HG03103 (cell line): Measurements from ENCODE around the gene RGPD6.
"Not testable (repeated sequence)": the region's sequence is repeated elsewhere in the genome, so short reads cannot be mapped to it uniquely, and the experiment has no call there.

Experiments used
- ATAC-seq: cut with Tn5 transposase; IDR thresholded peaks from one replicate; pipeline ENCODE4 v1.9.1; 2021; ENCODE audit warnings: low read depth; ENCODE audit not compliant: unreplicated experiment

RGPD6 gene

GRCh38 chr2:110576763-110577416 is at the start of gene RGPD6:
RGPD6 (minus strand) TSS chr2:110577222; CDS start chr2:110577024, 198 bp downstream.
- peak; percentile 93 for ATAC-seq

DNA sequence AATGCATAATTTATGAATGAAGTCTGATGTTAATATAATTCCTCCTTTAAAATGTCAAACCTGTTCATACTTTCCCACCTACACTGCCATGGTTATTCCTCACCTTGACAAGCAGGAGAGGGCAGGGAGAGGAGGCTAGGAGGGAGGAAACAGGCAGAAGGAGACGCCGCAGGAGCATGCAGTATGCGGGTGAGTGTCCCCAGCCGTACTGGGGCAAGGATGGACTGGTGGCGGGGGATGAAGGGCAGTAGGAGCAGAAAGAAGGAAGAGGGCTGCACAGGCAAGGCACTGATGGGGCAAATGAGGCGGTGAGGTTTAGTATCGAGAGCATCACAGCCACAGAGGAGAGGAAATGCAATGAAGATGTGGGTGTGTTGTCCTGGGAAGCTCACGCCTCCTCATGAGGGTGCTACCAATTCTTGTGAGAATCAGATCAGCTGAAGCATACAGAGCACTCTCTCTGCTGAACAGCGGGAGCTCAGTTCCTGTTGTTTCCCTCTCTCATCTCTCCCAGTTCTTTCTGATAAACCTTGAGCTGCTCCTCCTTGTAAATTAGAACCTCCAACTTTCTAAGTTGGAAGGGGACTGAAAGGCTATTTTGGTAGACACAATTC is 42.4 kb upstream of the RGPD6 start:
- ATAC-seq, result not testable (repeated sequence)

- not testable (repeated sequence) for ATAC-seq
Measured at GRCh38 chr2:110613927-110614326, 36.9 kb upstream of the RGPD6 start.

- not testable (repeated sequence) for ATAC-seq
Measured at GRCh38 chr2:110610613-110611250, 33.7 kb upstream of the RGPD6 start.

- ATAC-seq, result not testable (repeated sequence)
Measured at GRCh38 chr2:110609843-110610612, 33.0 kb upstream of the RGPD6 start.

GRCh38 chr2:110608788-110609502 is 31.9 kb upstream of the RGPD6 start:
- not testable (repeated sequence) for ATAC-seq

- not testable (repeated sequence) for ATAC-seq
Measured at GRCh38 chr2:110605057-110605456, 28.0 kb upstream of the RGPD6 start.

- not testable (repeated sequence) for ATAC-seq
Measured at GRCh38 chr2:110603917-110604591, 27.0 kb upstream of the RGPD6 start.

DNA sequence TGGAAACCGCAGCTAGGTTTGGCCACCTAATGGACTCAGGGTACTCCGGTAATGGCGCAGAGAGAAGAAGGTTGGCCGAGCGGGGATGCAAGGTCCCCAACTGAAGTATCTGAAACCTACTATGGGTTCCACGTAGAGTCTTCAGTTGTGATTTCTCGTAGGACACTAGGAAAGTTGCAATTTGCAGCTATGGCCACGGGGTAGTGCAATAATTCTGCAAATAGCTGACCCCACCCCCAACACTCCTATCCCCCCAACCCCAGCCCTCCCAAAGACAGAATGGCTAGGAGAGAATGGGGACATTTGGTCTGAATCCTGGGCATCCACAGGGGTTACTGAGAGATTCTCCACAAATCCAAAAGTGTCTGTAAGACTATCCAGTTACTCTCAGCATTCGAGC is 25.1 kb upstream of the RGPD6 start:
- not testable (repeated sequence) for ATAC-seq

DNA sequence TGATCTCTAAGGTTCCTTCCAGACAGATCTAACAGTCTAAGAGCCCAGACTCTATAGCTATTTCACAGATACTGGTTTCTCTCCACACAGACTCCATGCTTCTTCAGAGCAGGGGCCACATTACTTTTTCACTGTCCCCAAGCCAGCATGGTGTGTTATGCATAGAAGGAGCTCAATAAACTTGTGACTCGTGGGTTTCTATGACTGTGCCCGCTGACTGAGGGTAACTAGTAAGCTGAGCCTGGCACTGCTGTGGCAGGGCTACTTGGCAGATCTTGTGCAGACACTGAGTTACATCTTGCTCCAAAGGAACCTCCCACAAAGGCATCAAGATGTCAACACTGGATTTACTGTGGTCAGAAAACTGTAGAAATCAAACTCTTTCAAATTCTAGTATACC is 15.0 kb upstream of the RGPD6 start:
- not testable (repeated sequence) for ATAC-seq

DNA sequence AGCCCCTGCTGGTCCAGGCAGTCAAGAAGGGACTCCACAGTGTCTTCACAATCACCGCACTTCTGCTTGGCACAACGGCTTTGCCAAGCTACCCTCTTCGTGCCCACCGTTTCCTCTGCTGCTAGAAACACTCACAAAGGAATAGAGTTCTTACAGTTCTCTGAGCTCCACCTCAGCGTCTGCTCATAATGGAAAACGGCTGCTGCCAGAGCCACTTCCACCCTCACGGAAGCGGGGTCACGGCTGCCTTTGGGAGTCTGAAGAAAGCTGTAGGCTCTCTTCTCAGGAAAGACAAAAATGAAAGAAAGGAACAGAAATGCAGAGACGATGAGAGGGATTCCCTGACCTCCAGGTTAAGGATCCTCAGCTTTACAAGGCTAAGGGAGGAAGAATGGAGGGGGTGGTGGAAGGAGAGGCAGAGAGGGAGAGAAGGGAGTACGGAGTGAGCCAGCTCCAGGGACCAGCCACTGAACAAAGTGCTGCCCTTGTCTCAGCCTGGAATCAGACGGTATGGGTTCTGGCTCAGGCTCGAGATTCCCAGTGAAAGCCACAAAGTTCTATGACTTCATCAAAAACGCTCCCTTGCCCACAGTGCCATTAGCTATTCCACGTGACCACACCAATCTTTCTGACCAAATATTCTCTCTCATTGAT is 12.8 kb upstream of the RGPD6 start:
- not testable (repeated sequence) for ATAC-seq

- not testable (repeated sequence) for ATAC-seq
Measured at GRCh38 chr2:110588520-110588919, 11.5 kb upstream of the RGPD6 start.

- ATAC-seq, result not testable (repeated sequence)
Measured at GRCh38 chr2:110579216-110579965, 2.4 kb upstream of the RGPD6 start.

GRCh38 chr2:110578429-110578828 is 1.4 kb upstream of the RGPD6 start:
- peak; percentile 58 for ATAC-seq

DNA sequence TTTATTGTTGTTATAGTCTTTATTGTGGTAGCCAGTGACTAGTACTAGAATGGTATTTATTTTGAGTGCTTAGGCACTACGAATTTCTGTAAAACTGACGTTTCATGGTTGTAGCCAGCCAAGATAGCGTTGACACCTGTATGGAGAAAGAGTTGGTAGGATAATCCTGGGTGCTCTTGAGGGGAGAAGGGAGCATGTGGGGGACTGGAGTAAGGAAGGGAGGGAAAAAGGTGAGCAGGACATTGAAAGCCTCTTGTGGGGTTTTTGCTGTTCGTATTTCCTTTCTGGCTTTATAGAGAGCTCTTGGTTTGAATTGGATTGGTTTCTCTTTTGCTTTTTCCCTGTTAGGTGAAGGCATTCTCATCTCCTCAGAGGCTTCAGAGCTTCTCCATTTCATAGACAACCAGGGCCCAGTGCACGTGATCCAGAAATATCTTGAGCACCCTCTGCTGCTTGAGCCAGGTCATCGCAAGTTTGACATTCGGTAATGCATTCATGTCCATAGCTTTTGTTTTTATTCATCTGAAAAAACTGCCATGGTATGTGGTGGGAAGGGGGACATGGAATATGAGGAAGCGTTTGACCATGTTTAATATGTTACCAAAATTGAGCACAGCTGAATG is 77.2 kb downstream of the RGPD6 start:
- peak; percentile 88 for ATAC-seq

- not testable (repeated sequence) for ATAC-seq
Measured at GRCh38 chr2:110496027-110496426, 81.0 kb downstream of the RGPD6 start.

GRCh38 chr2:110494488-110494887 is 82.5 kb downstream of the RGPD6 start:
- not testable (repeated sequence) for ATAC-seq

DNA sequence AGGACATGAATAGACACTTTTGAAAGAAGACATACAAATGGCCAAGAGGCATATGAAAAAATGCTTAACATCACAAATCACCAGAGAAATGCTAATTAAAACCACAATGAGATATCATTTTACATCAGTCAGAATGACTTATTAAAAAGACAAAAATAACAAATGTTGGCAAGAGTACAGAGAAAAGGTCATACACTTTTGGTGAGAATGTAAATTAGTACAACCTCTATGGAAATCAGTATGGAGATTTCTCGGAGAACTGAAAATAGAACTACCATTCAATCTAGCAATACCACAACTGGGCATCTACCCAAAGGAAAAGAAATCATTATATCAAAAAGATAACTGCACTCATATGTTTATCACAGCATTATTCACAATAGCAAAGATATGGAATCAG is 88.0 kb downstream of the RGPD6 start:
- not testable (repeated sequence) for ATAC-seq
